GM23338 (cell line): Measurements from ENCODE around the gene GPR33. TPM values are rescaled to one million over a fixed set of nuclear protein-coding genes. Genes with fewer than 3 reads are reported as not detected.

Experiments used
- ATAC-seq: fragments of 200-7000 bp; cut with Tn5 transposase; 3 replicates; pipeline ENCODE4 v1.9.1; 2020
- DNase-seq: peaks from one replicate; pipeline ENCODE4 v3.0.0-alpha.2; 2015; ENCODE audit warnings: low spot score
- H2AFZ ChIP-seq: fragments of 200-600 bp; sonication (generic); 2 replicates; pipeline ENCODE4 v1.8.0; 2016; ENCODE audit warnings: antibody characterized with exemption, mild to moderate bottlenecking, moderate library complexity
- H3F3A ChIP-seq: fragments of 200-600 bp; sonication (generic); replicated peaks from 2 replicates; pipeline ENCODE4 v1.8.0; 2017; ENCODE audit warnings: antibody characterized with exemption, mixed run types, low read depth
- H3K27ac ChIP-seq: fragments of 200-600 bp; sonication (generic); 2 replicates; pipeline ENCODE4 v1.6.1; 2016; ENCODE audit warnings: low read depth
- H3K27me3 ChIP-seq: fragments of 200-600 bp; sonication (generic); 2 replicates; pipeline ENCODE4 v1.8.0; 2016; ENCODE audit warnings: mild to moderate bottlenecking, mixed run types, moderate library complexity; ENCODE audit not compliant: insufficient read depth
- H3K36me3 ChIP-seq: fragments of 200-600 bp; sonication (generic); 2 replicates; pipeline ENCODE4 v1.8.0; 2016; ENCODE audit warnings: mild to moderate bottlenecking; ENCODE audit not compliant: insufficient read depth
- H3K4me1 ChIP-seq: fragments of 200-600 bp; sonication (generic); 2 replicates; pipeline ENCODE4 v1.8.0; 2016; ENCODE audit warnings: mild to moderate bottlenecking, moderate library complexity; ENCODE audit not compliant: insufficient read depth
- H3K4me2 ChIP-seq: fragments of 200-600 bp; sonication (generic); 2 replicates; pipeline ENCODE4 v1.7.1; 2017; ENCODE audit warnings: mixed run types
- H3K4me3 ChIP-seq: fragments of 200-600 bp; sonication (generic); 2 replicates; pipeline ENCODE4 v1.6.1; 2016; ENCODE audit warnings: mixed run types
- H3K79me2 ChIP-seq: fragments of 200-600 bp; sonication (generic); replicated peaks from 2 replicates; pipeline ENCODE4 v1.8.0; 2017; ENCODE audit warnings: mild to moderate bottlenecking; ENCODE audit not compliant: insufficient read depth
- H3K9me2 ChIP-seq: fragments of 200-600 bp; sonication (generic); 2 replicates; pipeline ENCODE4 v1.8.0; 2017; ENCODE audit not compliant: insufficient read depth
- H4K20me1 ChIP-seq: fragments of 200-600 bp; sonication (generic); replicated peaks from 2 replicates; pipeline ENCODE4 v1.8.0; 2017; ENCODE audit warnings: mild to moderate bottlenecking; ENCODE audit not compliant: insufficient read depth
- H3K27ac Mint-ChIP-seq: 2 replicates; pipeline ENCODE4 v1.8.0; 2020; ENCODE audit warnings: inconsistent platforms, mild to moderate bottlenecking, moderate library complexity, mixed read lengths
- H3K27me3 Mint-ChIP-seq: 3 replicates; pipeline ENCODE4 v1.8.0; 2022; ENCODE audit warnings: low read depth, mild to moderate bottlenecking, moderate library complexity, mixed read lengths, inconsistent platforms; ENCODE audit not compliant: insufficient read depth, poor library complexity
- H3K36me3 Mint-ChIP-seq: 3 replicates; pipeline ENCODE4 v1.8.0; 2021; ENCODE audit warnings: low read depth, mild to moderate bottlenecking, inconsistent platforms, moderate library complexity, mixed read lengths
- H3K4me1 Mint-ChIP-seq: 3 replicates; pipeline ENCODE4 v1.8.0; 2020; ENCODE audit warnings: mild to moderate bottlenecking, inconsistent platforms, mixed read lengths
- H3K4me3 Mint-ChIP-seq: 3 replicates; pipeline ENCODE4 v1.8.0; 2021; ENCODE audit warnings: moderate library complexity, mild to moderate bottlenecking, inconsistent platforms, mixed read lengths
- H3K9me3 Mint-ChIP-seq: 3 replicates; pipeline ENCODE4 v1.8.0; 2020; ENCODE audit warnings: moderate library complexity, mild to moderate bottlenecking, inconsistent platforms, mixed read lengths
- CREB1 ChIP-seq: fragments of 250-450 bp; sonication (Bioruptor Pico); IDR thresholded peaks from 2 replicates; pipeline ENCODE4 v1.5.0; 2020; ENCODE audit warnings: low read depth, mild to moderate bottlenecking, moderate library complexity
- CTCF ChIP-seq, 2 experiments: fragments of 200-600 bp in 1 of 2; sonication (generic) in 1 of 2; conservative IDR thresholded peaks; 2 replicates each; pipeline versions ENCODE4 v1.5.1 to v1.6.1; 2016 to 2017; ENCODE audit warnings: antibody characterized with exemption in 2 of 2, low read depth in 2 of 2, mild to moderate bottlenecking in 2 of 2, moderate library complexity in 1 of 2
- ETS1 ChIP-seq: IDR thresholded peaks from 2 replicates; pipeline ENCODE4 v1.6.1; 2016; ENCODE audit warnings: antibody characterized with exemption
- EZH2 ChIP-seq: fragments of 200-600 bp; sonication (generic); IDR thresholded peaks from one replicate; pipeline ENCODE4 v1.8.0; 2017; ENCODE audit warnings: antibody characterized with exemption, mild to moderate bottlenecking, low read depth; ENCODE audit not compliant: unreplicated experiment
- EZH2phosphoT487 ChIP-seq: fragments of 200-600 bp; sonication (generic); IDR thresholded peaks from one replicate; pipeline ENCODE4 v1.8.1; 2018; ENCODE audit warnings: antibody characterized with exemption; ENCODE audit not compliant: unreplicated experiment
- JUNB ChIP-seq: IDR thresholded peaks from one replicate; pipeline ENCODE4 v1.6.1; 2016; ENCODE audit warnings: antibody characterized with exemption; ENCODE audit not compliant: unreplicated experiment
- NANOG ChIP-seq: IDR thresholded peaks from 2 replicates; pipeline ENCODE4 v1.6.1; 2016; ENCODE audit warnings: antibody characterized with exemption, borderline replicate concordance
- POLR2AphosphoS5 ChIP-seq: IDR thresholded peaks from 2 replicates; pipeline ENCODE4 v1.6.1; 2016; ENCODE audit warnings: antibody characterized with exemption, low read depth
- REST ChIP-seq: IDR thresholded peaks from one replicate; pipeline ENCODE4 v1.6.1; 2018; ENCODE audit warnings: antibody characterized with exemption; ENCODE audit not compliant: unreplicated experiment
- STAT1 ChIP-seq: IDR thresholded peaks from one replicate; pipeline ENCODE4 v1.6.1; 2016; ENCODE audit warnings: antibody characterized with exemption; ENCODE audit not compliant: unreplicated experiment
- ZNF114 ChIP-seq: fragments of 250-450 bp; sonication (Bioruptor Pico); IDR thresholded peaks from 2 replicates; pipeline ENCODE4 v1.5.0; 2020; ENCODE audit warnings: mild to moderate bottlenecking, moderate library complexity
- ZNF331 ChIP-seq: fragments of 250-450 bp; sonication (Bioruptor Pico); IDR thresholded peaks from 2 replicates; pipeline ENCODE4 v1.5.0; 2020; ENCODE audit warnings: low read depth, mild to moderate bottlenecking, moderate library complexity
- ZNF462 ChIP-seq: fragments of 250-450 bp; sonication (Bioruptor Pico); IDR thresholded peaks from 2 replicates; pipeline ENCODE4 v1.5.0; 2020; ENCODE audit warnings: mild to moderate bottlenecking, moderate library complexity
- polyA plus RNA-seq: library from polyadenylated mRNA; unstranded; fragments of >200 nt; fragmentation: Nextera tagmentation; extraction: Ambion mirVana; gene quantifications from 2 replicates; pipeline ENCODE4 v1.2.1, GENCODE V29; 2016
- total RNA-seq: library from RNA; depleted of rRNA; stranded (reverse); fragments of >200 nt; shearing (Covaris generic); gene quantifications from 2 replicates; pipeline ENCODE4 v1.2.3, GENCODE V29; 2014

GPR33 gene
- total and polyA plus RNA-seq, 2 experiments from 2014 or later, result not detected

- H3K4me1 Mint-ChIP-seq, result no peaks in the 10 kb centered on the region
- Histone ChIP-seq H2AFZ (no peak overlapping the region), H3K4me3 (no peak overlapping the region), H4K20me1 (no peaks in the 10 kb centered on the region), H3K79me2 (no peaks in the 10 kb centered on the region), H3K36me3 (no peaks in the 10 kb centered on the region), H3K4me2 (no peak overlapping the region), H3F3A (no peaks in the 10 kb centered on the region), H3K4me1 (no peaks in the 10 kb centered on the region), H3K27ac (no peak overlapping the region), H3K9me2 (no peaks in the 10 kb centered on the region), H3K27me3 (no peaks in the 10 kb centered on the region)
- H3K27me3 Mint-ChIP-seq, result no peaks in the 10 kb centered on the region
- no peak for DNase-seq
- no peaks in the 10 kb centered on the region for H3K36me3 Mint-ChIP-seq
- no peaks in the 10 kb centered on the region for H3K9me3 Mint-ChIP-seq
- no peak overlapping the region for H3K4me3 Mint-ChIP-seq
- no peak overlapping the region for H3K27ac Mint-ChIP-seq
- no peak for ATAC-seq
- TF ChIP-seq POLR2AphosphoS5 (no peak), ZNF331 (no peak), NANOG (no peak), STAT1 (no peak), CREB1 (CRISPR knock-in tag) (no peak), EZH2phosphoT487 (no peak), REST (no peak), CTCF (conservative IDR thresholded peaks at IDR 0.05; ENCODE audit: low read depth in 2 of 2) (no peak), ETS1 (no peak), JUNB (no peak), EZH2 (no peak), ZNF114 (CRISPR knock-in tag) (no peak), ZNF462 (CRISPR knock-in tag) (no peak)
Observed at GRCh38 chr14:31484754-31485153, 3.1 kb downstream of the GPR33 start.
